H1 (cell line): ENCODE data around the gene TGFA. TPM values are rescaled to one million over a fixed set of nuclear protein-coding genes. Genes with fewer than 3 reads are reported as not detected.

Experiments used
- ATF3 ChIP-seq: IDR thresholded peaks from 2 replicates; pipeline ENCODE4 v1.6.1; 2011; ENCODE audit warnings: low read depth, mild to moderate bottlenecking, low read length; ENCODE audit not compliant: insufficient read depth
- CHD2 ChIP-seq: IDR thresholded peaks from 2 replicates; pipeline ENCODE4 v1.6.1; 2012; ENCODE audit warnings: low read length, improper control_type of control experiment
- RFX5 ChIP-seq: IDR thresholded peaks from 2 replicates; pipeline ENCODE4 v1.6.1; 2011; ENCODE audit warnings: low read depth, low read length, improper control_type of control experiment, borderline replicate concordance
- TAF7 ChIP-seq: optimal IDR thresholded peaks from 2 replicates; pipeline ENCODE3; 2011; ENCODE audit warnings: low read depth, mild to moderate bottlenecking, inconsistent platforms, low read length, moderate library complexity, borderline replicate concordance
- polyA plus RNA-seq, 7 experiments: library from polyadenylated mRNA; depleted of rRNA in 3 of 7; stranded (reverse) in 5 of 7; unstranded in 2 of 7; fragments of >200 nt in 5 of 7; fragments of 200-250 nt in 2 of 7; gene quantifications; 1 replicate in 5 of 7; 2 replicates in 1 of 7; 4 replicates in 1 of 7; pipeline versions ENCODE4 v1.2.1 to v1.2.3, GENCODE V29; 2011 to 2013; ENCODE audit warnings: missing spikeins in 2 of 7, mixed read lengths in 2 of 7
- total RNA-seq: library from RNA; stranded (reverse); fragmentation: NEBNext Ultra II Directional; extraction: Animal tissue kit (Norgen Biotek cat#: 25700); gene quantifications from 2 replicates; pipeline ENCODE4 v1.2.1, GENCODE V29; 2021
- TF ChIP-seq, protein P1 (sequence below): IDR thresholded peaks from 2 replicates; pipeline ENCODE4 v1.6.1; 2012; ENCODE audit warnings: inconsistent platforms

TGFA gene
- total and polyA plus RNA-seq, 2 of the 8 experiments (the other 6 are each of a cell fraction or from before 2014, with no cell fraction given), result 1.8 to 3.7 TPM

DNA sequence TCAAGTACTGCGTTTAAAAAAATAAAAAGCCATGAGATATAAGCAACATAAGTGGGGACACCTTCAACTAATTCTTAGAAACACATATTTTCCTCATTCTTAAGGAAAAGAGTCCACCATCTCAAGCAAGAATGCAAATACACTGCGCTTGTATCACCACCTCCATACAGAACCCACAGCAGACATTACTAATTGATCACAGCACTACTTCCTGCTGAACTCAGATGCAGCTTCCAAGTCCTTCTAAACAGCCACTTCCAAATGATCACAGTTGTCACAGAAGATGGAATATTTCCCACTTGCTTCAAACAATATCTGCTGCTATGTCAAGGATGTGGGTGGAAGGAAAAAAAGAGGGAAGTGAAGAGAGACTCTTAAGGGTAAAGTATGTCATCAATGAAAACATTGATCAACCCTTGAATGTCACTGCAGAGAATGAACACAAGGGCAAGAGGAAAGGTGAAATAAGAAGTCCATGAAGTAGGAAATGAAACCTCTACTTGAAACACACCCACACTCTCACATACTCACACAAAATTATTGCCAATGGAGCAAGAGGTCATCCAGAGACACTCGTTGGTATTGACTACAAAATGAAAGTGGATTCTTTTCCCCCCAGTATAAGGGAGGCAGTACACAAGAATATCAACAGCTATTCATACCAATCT, 22.1 kb downstream of the TGFA start (continued):
- TF ChIP-seq, protein P1, sequence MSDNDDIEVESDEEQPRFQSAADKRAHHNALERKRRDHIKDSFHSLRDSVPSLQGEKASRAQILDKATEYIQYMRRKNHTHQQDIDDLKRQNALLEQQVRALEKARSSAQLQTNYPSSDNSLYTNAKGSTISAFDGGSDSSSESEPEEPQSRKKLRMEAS, result no peak
- TF ChIP-seq TAF7, result no peak
- TF ChIP-seq CHD2, result no peak
- no peak for TF ChIP-seq ATF3
- TF ChIP-seq RFX5, result no peak
